ENCODE measurements around the gene ABCC9.

The ABCC9 gene

DNA sequence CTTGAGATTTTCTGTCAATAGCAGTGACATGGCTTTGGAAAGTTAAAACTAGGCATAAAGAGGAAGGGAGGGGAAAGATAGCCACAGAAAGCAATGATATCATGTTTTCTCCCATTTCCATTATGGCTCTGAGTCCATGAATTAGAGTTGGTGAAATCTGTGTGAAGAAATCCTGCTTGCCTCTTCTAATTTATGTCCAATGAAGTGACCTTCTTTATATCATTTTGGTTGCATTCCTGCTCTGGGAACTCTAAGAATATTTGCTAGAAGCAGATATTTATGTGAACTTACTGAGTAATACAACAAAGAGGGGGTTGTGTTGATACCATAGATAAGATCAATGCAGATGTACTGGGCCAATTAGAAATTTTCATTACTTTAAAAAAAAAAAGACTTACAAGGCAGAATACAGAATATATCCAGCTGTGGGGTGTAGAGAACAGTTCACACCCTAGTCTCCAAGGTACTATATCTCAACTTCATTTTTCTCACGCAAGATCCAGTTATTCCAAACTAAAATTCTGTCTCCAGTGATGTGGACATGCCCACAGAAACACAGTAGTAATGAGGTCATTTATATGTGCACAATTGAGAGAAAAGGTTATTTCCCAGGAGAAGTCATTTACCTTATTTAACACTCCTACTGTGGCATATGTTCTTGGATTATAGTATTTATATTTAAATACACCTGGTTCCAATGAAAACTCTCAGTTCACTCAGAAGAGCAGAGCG, 115.2 kb downstream of the ABCC9 start:
- WGBS (ENCODE audit: insufficient coverage) = no CpG with 5 or more reads among the region's 2 CpGs

DNA sequence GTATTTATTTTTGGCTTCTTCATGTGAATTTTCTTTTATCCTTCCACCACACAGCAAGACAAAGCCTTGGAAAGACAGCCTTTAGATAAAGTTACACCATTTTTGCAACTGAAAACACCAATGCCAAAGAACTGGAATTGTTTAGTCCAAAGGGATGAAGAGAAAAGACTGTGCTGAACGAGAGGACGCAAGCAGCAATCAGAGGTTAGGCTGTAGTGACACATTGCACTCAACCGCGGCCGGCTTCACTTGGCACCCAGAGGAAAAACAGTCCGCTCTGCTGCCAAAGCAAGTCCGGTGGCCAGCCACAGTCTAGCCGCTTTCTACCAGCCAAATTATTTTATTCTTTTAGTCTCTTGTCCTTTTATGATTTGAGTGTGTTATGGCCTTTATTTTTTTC, 117.6 kb downstream of the ABCC9 start:
- Histone ChIP-seq H3K27ac (ENCODE audit: insufficient read depth in 1 of 2, low read depth in 1 of 2, low read length in 2 of 2, poor library complexity in 1 of 2, severe bottlenecking in 2 of 2) (no peak overlapping the region), H3K4me1 (ENCODE audit: control extremely low read depth in 1 of 4, control insufficient read depth in 4 of 4, insufficient read depth in 4 of 4, low read length in 3 of 4) (no peaks in the 10 kb centered on the region), H3K9me3 (ENCODE audit: control extremely low read depth in 1 of 5, control insufficient read depth in 4 of 5, insufficient read depth in 2 of 5, low read depth in 1 of 5, low read length in 4 of 5) (no peaks in the 10 kb centered on the region), H3K4me3 (ENCODE audit: control insufficient read depth in 1 of 7, extremely low read depth in 1 of 7, insufficient read depth in 4 of 7, low read depth in 2 of 7, low read length in 6 of 7) (no peak overlapping the region), H3K27me3 (replicated peaks in 2 of 5; ENCODE audit: control insufficient read depth in 4 of 5, insufficient read depth in 5 of 5, low read length in 4 of 5) (no peaks in the 10 kb centered on the region), H3K36me3 (ENCODE audit: control insufficient read depth in 4 of 4, insufficient read depth in 4 of 4, low read length in 3 of 4) (no peaks in the 10 kb centered on the region)
- ChIA-PET POLR2A (no interaction called here), CTCF (no interaction called here)
- 91% methylated on average over 6 of the region's 8 CpGs for WGBS (ENCODE audit: insufficient coverage)
- no peak for DNase-seq

More for the DNA sequence above, 115.2 kb downstream of the ABCC9 start:
- Histone ChIP-seq H3K4me3 (ENCODE audit: control insufficient read depth in 1 of 7, extremely low read depth in 1 of 7, insufficient read depth in 4 of 7, low read depth in 2 of 7, low read length in 6 of 7) (no peak overlapping the region), H3K9me3 (ENCODE audit: control extremely low read depth in 1 of 5, control insufficient read depth in 4 of 5, insufficient read depth in 2 of 5, low read depth in 1 of 5, low read length in 4 of 5) (no peaks in the 10 kb centered on the region), H3K4me1 (ENCODE audit: control extremely low read depth in 1 of 4, control insufficient read depth in 4 of 4, insufficient read depth in 4 of 4, low read length in 3 of 4) (no peaks in the 10 kb centered on the region), H3K36me3 (ENCODE audit: control insufficient read depth in 4 of 4, insufficient read depth in 4 of 4, low read length in 3 of 4) (no peaks in the 10 kb centered on the region), H3K27ac (ENCODE audit: insufficient read depth in 1 of 2, low read depth in 1 of 2, low read length in 2 of 2, poor library complexity in 1 of 2, severe bottlenecking in 2 of 2) (no peak overlapping the region), H3K27me3 (replicated peaks in 2 of 5; ENCODE audit: control insufficient read depth in 4 of 5, insufficient read depth in 5 of 5, low read length in 4 of 5) (no peaks in the 10 kb centered on the region)
- ChIA-PET POLR2A (no interaction called here), CTCF (no interaction called here)
- no peak for DNase-seq

DNA sequence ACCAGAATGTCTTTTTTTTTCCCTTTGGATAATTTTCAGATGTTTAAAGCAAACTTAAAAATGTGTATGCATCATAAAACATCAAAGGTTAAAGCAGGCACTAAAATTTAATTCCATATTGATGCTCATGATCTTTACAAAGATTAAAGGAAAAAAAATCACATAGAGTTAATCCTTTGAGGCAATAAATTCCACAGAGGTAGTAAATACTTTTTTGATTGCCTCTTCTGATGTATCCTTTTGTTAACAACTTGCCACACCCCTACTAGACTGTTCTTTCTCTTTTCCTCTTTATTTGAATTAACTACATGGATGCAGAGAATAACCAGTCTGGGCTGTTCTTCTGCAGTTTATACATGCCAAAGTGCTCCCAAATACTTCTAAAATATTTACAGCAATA, 121.5 kb downstream of the ABCC9 start:
- ChIA-PET POLR2A (no interaction called here), CTCF (no interaction called here)
- H3K27ac ChIP-seq (ENCODE audit: insufficient read depth in 1 of 2, low read depth in 1 of 2, low read length in 2 of 2, poor library complexity in 1 of 2, severe bottlenecking in 2 of 2) = no peak overlapping the region

DNA sequence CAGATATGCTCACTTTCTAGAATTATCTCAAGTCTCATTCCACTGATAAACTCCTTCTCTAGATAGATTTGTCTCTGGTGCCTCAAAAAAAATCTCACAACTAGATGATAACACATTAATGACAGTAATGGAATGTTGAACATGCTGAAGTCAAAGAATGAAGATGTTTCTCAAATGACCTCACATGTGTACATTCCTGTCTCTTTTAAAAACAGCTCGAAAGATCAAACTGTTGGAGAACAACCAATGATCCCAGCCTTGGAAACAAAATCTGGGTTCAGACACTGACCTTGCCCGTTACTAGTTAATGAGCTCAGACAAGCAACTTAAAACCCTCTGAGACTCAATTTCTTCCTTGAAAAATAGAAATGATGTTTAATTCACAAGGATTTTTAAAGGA, 122.0 kb downstream of the ABCC9 start:
- no peak overlapping the region for H3K4me3 ChIP-seq (ENCODE audit: control insufficient read depth in 1 of 7, extremely low read depth in 1 of 7, insufficient read depth in 4 of 7, low read depth in 2 of 7, low read length in 6 of 7)
- CTCF ChIA-PET = no interaction called here
- peaks cover 0 to 2% (median 0%) of the 10 kb centered on the region in 5 experiments for H3K27me3 ChIP-seq (replicated peaks in 2 of 5; ENCODE audit: control insufficient read depth in 4 of 5, insufficient read depth in 5 of 5, low read length in 4 of 5)
- no peak overlapping the region for H3K27ac ChIP-seq (ENCODE audit: insufficient read depth in 1 of 2, low read depth in 1 of 2, low read length in 2 of 2, poor library complexity in 1 of 2, severe bottlenecking in 2 of 2)
- no peak for DNase-seq
- POLR2A ChIA-PET = interaction anchor here (0.6 kb wide), 1 partner anchor 1300 kb away, joined by 3 read pairs; no protein-coding TSS in a partner anchor
- no peaks in the 10 kb centered on the region for H3K4me1 ChIP-seq (ENCODE audit: control extremely low read depth in 1 of 4, control insufficient read depth in 4 of 4, insufficient read depth in 4 of 4, low read length in 3 of 4)
- H3K9me3 ChIP-seq (ENCODE audit: control extremely low read depth in 1 of 5, control insufficient read depth in 4 of 5, insufficient read depth in 2 of 5, low read depth in 1 of 5, low read length in 4 of 5) = no peaks in the 10 kb centered on the region
- WGBS (ENCODE audit: insufficient coverage) = 100% methylated on average over 1 of the region's 2 CpGs
- no peaks in the 10 kb centered on the region for H3K36me3 ChIP-seq (ENCODE audit: control insufficient read depth in 4 of 4, insufficient read depth in 4 of 4, low read length in 3 of 4)

More for the DNA sequence above, 121.5 kb downstream of the ABCC9 start:
- no peak for DNase-seq
- H3K4me3 ChIP-seq (ENCODE audit: control insufficient read depth in 1 of 7, extremely low read depth in 1 of 7, insufficient read depth in 4 of 7, low read depth in 2 of 7, low read length in 6 of 7) = no peak overlapping the region
- no peaks in the 10 kb centered on the region for H3K4me1 ChIP-seq (ENCODE audit: control extremely low read depth in 1 of 4, control insufficient read depth in 4 of 4, insufficient read depth in 4 of 4, low read length in 3 of 4)
- no peaks in the 10 kb centered on the region for H3K9me3 ChIP-seq (ENCODE audit: control extremely low read depth in 1 of 5, control insufficient read depth in 4 of 5, insufficient read depth in 2 of 5, low read depth in 1 of 5, low read length in 4 of 5)
- peaks cover 0 to 2% (median 0%) of the 10 kb centered on the region in 5 experiments for H3K27me3 ChIP-seq (replicated peaks in 2 of 5; ENCODE audit: control insufficient read depth in 4 of 5, insufficient read depth in 5 of 5, low read length in 4 of 5)
- H3K36me3 ChIP-seq (ENCODE audit: control insufficient read depth in 4 of 4, insufficient read depth in 4 of 4, low read length in 3 of 4) = no peaks in the 10 kb centered on the region

DNA sequence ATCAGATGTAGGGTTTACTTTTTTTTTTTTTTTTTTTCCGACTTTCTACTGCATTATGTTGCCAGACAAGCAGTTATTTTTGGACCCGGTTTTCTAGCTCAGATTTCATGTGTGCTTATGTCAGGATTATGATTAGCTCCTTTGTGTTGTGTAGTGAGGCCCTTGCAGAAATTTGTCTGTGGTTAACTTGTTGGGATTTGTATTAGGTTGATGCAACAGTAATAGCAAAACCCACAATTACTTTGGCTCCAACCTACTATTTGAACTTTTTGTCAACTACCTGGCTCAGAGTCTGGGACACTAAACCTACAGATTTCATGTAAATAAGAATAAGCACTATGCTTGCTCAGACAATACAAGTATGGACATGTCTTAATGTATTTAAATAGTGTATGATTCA, 122.6 kb downstream of the ABCC9 start:
- Histone ChIP-seq H3K27ac (ENCODE audit: insufficient read depth in 1 of 2, low read depth in 1 of 2, low read length in 2 of 2, poor library complexity in 1 of 2, severe bottlenecking in 2 of 2) (no peak overlapping the region), H3K4me3 (ENCODE audit: control insufficient read depth in 1 of 7, extremely low read depth in 1 of 7, insufficient read depth in 4 of 7, low read depth in 2 of 7, low read length in 6 of 7) (no peak overlapping the region), H3K4me1 (ENCODE audit: control extremely low read depth in 1 of 4, control insufficient read depth in 4 of 4, insufficient read depth in 4 of 4, low read length in 3 of 4) (no peaks in the 10 kb centered on the region), H3K9me3 (ENCODE audit: control extremely low read depth in 1 of 5, control insufficient read depth in 4 of 5, insufficient read depth in 2 of 5, low read depth in 1 of 5, low read length in 4 of 5) (no peaks in the 10 kb centered on the region), H3K36me3 (ENCODE audit: control insufficient read depth in 4 of 4, insufficient read depth in 4 of 4, low read length in 3 of 4) (no peaks in the 10 kb centered on the region), H3K27me3 (replicated peaks in 2 of 5; ENCODE audit: control insufficient read depth in 4 of 5, insufficient read depth in 5 of 5, low read length in 4 of 5) (peaks cover 0 to 2% (median 0%) of the 10 kb centered on the region in 5 experiments)
- POLR2A ChIA-PET = interaction anchor here (0.6 kb wide), 1 partner anchor 1300 kb away, joined by 3 read pairs; no protein-coding TSS in a partner anchor
- WGBS (ENCODE audit: insufficient coverage) = no CpG with 5 or more reads among the region's 2 CpGs
- no peak for DNase-seq
- CTCF ChIA-PET = no interaction called here

DNA sequence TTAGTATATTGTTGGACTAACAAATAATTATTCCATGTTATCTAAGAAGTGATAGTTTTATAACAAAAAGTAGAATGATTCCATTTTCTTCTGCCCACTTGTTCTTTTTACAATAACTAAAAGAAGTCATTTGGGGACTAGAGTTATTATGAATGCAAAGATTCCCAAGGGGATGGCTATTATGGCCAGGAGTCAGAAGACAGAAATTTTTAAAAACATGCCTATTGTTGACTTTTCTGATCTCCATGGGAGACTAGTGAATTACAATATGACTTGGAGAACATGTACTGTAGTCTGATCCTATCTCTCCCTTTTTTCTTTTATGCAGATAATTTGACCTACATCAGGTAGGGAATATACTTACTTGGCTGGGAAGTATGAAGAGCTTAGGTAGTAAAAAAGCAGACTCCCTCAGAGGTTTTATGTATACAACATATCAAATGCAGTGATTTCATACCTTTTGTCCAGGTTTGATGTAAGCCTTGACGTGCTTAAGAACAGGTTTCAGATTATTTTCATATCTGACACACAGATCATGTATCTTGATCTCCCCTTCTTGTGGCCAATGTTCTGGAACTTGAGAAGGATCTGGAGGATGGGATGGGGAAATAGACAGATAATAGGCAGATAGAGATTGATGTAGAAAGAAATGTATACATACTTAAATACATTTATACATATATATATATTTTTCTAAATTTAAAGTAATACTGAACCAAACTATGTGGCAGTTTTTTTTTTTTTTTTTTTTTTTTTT, 125.7 kb downstream of the ABCC9 start:
- H3K27me3 ChIP-seq (replicated peaks in 2 of 5; ENCODE audit: control insufficient read depth in 4 of 5, insufficient read depth in 5 of 5, low read length in 4 of 5) = peaks cover 0 to 2% (median 0%) of the 10 kb centered on the region in 5 experiments
- H3K4me1 ChIP-seq (ENCODE audit: control extremely low read depth in 1 of 4, control insufficient read depth in 4 of 4, insufficient read depth in 4 of 4, low read length in 3 of 4) = no peaks in the 10 kb centered on the region
- H3K4me3 ChIP-seq (ENCODE audit: control insufficient read depth in 1 of 7, extremely low read depth in 1 of 7, insufficient read depth in 4 of 7, low read depth in 2 of 7, low read length in 6 of 7) = no peak overlapping the region
- no CpG with 5 or more reads among the region's 1 CpG for WGBS (ENCODE audit: insufficient coverage)
- POLR2A ChIA-PET = no interaction called here
- H3K36me3 ChIP-seq (ENCODE audit: control insufficient read depth in 4 of 4, insufficient read depth in 4 of 4, low read length in 3 of 4) = no peaks in the 10 kb centered on the region
- H3K27ac ChIP-seq (ENCODE audit: insufficient read depth in 1 of 2, low read depth in 1 of 2, low read length in 2 of 2, poor library complexity in 1 of 2, severe bottlenecking in 2 of 2) = no peak overlapping the region
- no peak for DNase-seq
- CTCF ChIA-PET = no interaction called here
- no peaks in the 10 kb centered on the region for H3K9me3 ChIP-seq (ENCODE audit: control extremely low read depth in 1 of 5, control insufficient read depth in 4 of 5, insufficient read depth in 2 of 5, low read depth in 1 of 5, low read length in 4 of 5)

DNA sequence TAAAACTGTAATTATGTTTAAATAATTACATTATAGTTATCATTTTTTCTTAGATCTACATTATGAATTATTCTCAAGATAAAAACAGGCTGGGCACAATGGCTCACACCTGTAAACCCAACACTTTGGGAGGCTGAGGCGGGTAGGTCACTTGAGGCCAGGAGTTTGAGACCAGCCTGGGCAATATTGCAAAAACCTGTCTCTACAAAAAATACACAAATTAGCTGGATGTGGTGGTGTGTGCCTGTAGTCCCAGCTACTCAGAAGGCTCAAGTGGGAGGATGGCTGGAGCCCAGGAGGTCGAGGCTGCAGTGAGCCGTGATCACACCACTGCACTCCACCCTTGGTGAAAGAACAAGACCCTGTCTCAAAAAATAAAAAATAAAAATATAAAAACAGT, 126.4 kb downstream of the ABCC9 start:
- no peak overlapping the region for H3K4me3 ChIP-seq (ENCODE audit: control insufficient read depth in 1 of 7, extremely low read depth in 1 of 7, insufficient read depth in 4 of 7, low read depth in 2 of 7, low read length in 6 of 7)
- CTCF ChIA-PET = no interaction called here
- H3K27me3 ChIP-seq (replicated peaks in 2 of 5; ENCODE audit: control insufficient read depth in 4 of 5, insufficient read depth in 5 of 5, low read length in 4 of 5) = peaks cover 0 to 2% (median 0%) of the 10 kb centered on the region in 5 experiments
- H3K9me3 ChIP-seq (ENCODE audit: control extremely low read depth in 1 of 5, control insufficient read depth in 4 of 5, insufficient read depth in 2 of 5, low read depth in 1 of 5, low read length in 4 of 5) = no peaks in the 10 kb centered on the region
- no peaks in the 10 kb centered on the region for H3K4me1 ChIP-seq (ENCODE audit: control extremely low read depth in 1 of 4, control insufficient read depth in 4 of 4, insufficient read depth in 4 of 4, low read length in 3 of 4)
- no CpG with 5 or more reads among the region's 3 CpGs for WGBS (ENCODE audit: insufficient coverage)
- no peak overlapping the region for H3K27ac ChIP-seq (ENCODE audit: insufficient read depth in 1 of 2, low read depth in 1 of 2, low read length in 2 of 2, poor library complexity in 1 of 2, severe bottlenecking in 2 of 2)
- DNase-seq = no peak
- POLR2A ChIA-PET = no interaction called here
- H3K36me3 ChIP-seq (ENCODE audit: control insufficient read depth in 4 of 4, insufficient read depth in 4 of 4, low read length in 3 of 4) = no peaks in the 10 kb centered on the region
